ENCODE results near the gene PLCH2. TPM values are rescaled to one million over a fixed set of nuclear protein-coding genes. Genes with fewer than 3 reads are reported as not detected.

The PLCH2 gene
- total and polyA plus RNA-seq, 3 experiments from 2014 or later: 2.5 to 2.8 (median 2.5) TPM

DNA sequence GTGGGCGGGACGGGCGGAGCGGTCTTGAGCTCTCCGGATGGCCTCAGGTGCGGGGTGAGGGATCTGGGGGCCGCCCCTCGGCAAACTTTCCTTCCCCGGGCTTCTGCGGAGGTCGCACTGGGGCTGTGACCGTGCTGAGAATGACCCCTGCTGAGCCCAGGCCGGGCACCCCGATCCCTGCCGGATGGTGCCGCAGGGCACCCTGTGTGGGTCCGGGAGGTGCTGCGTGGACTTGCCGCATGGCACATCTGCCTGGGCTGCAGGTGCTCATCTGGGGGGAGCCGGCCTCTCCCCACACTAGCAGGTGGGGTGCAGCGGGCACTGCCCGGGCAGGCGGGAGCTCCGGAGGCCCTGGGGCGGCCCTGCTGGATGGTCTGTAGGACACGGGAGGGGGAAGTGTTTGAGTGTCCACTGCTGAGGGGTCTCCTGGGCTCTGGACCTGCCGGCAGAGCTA is 31.9 kb upstream of the PLCH2 start:
- Mint-ChIP-seq H3K27ac (no peak overlapping the region), H3K27me3 (peaks cover 6 to 13% of the 10 kb centered on the region in 2 donors), H3K9me3 (no peaks in the 10 kb centered on the region), H3K36me3 (no peaks in the 10 kb centered on the region), H3K4me1 (peaks cover 0 to 2% (median 0%) of the 10 kb centered on the region in 3 donors), H3K4me3 (peak overlapping the region in 1 of 7 donors; percentile 56)
- Histone ChIP-seq H3K9me3 (ENCODE audit: low read length) (no peaks in the 10 kb centered on the region), H3K4me1 (ENCODE audit: insufficient read depth, low read length) (no peaks in the 10 kb centered on the region), H3K36me3 (ENCODE audit: insufficient read depth, low read length) (no peaks in the 10 kb centered on the region), H3K27me3 (ENCODE audit: insufficient read depth, low read length, poor library complexity, severe bottlenecking) (peaks cover 18% of the 10 kb centered on the region), H3K4me3 (ENCODE audit: low read length) (no peak overlapping the region), H3K27ac (ENCODE audit: low read depth, low read length) (no peak overlapping the region)
- DNase-seq: no peak
- ChIA-PET CTCF (no interaction called here), POLR2A (no interaction called here)

DNA sequence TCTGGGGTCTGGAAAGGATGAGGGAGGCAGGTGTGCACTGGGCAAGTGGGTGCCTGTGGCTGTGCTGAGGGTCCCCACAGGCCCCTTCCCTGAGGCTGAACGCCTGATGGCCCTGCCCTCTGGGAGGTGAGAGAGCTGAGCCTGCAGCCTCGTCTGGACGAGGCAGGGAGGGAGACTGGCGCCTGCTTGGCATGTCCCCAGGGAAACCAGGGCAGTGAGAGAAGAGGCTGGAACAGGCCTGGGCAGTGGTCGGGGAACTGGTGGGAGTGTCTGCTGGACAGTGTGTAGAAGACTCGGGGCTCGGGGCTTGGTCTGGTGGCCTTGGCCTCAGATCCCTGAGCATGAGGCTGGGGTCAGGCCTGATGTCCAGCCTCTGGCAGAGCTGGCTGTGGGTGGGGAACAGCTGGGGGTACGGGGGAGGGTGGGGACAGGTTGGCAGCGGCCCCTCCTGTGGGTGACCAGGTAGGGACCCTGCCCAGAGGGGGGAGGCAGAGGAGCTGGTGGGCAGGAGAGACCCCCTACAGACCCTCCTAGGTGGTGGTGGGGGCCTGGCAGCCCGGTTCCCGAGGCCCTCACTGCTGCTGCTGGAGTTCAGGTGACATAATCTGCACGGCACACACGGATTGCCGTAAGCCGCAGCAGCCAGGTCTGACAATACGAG is 30.8 kb upstream of the PLCH2 start:
- Mint-ChIP-seq H3K4me1 (peaks cover 0 to 2% (median 0%) of the 10 kb centered on the region in 3 donors), H3K4me3 (no peak overlapping the region), H3K36me3 (no peaks in the 10 kb centered on the region), H3K9me3 (no peaks in the 10 kb centered on the region), H3K27ac (peak overlapping the region in 1 of 8 donors; percentile 33), H3K27me3 (peaks cover 6 to 13% of the 10 kb centered on the region in 2 donors)
- POLR2A ChIA-PET: no interaction called here
- no peak overlapping the region for H3K27ac ChIP-seq (ENCODE audit: low read depth, low read length)
- H3K27me3 ChIP-seq (ENCODE audit: insufficient read depth, low read length, poor library complexity, severe bottlenecking): peaks cover 18% of the 10 kb centered on the region
- no peaks in the 10 kb centered on the region for H3K4me1 ChIP-seq (ENCODE audit: insufficient read depth, low read length)
- CTCF ChIA-PET: no interaction called here
- H3K9me3 ChIP-seq (ENCODE audit: low read length): no peaks in the 10 kb centered on the region
- no peaks in the 10 kb centered on the region for H3K36me3 ChIP-seq (ENCODE audit: insufficient read depth, low read length)
- no peak overlapping the region for H3K4me3 ChIP-seq (ENCODE audit: low read length)
- no peak for DNase-seq

DNA sequence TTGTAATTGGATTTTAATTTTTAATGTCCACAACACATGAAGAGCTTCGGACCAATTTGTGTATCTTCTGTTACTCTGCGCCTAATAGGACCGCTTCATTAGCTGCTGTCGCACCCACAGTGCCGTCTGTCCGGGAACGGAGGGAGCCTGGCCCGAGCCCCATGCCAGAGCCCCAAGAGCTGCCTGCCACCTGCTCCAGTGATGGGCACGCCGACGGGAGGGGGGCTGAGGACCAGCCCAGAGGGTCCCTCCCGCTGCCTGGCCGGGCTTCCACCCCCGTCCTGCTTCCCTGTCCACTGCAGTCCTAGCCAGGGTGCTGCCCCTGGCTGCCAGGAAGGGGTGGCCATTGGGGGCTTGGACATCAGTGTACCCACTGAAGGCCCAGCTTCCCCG is 30.3 kb upstream of the PLCH2 start:
- H3K4me3 ChIP-seq (ENCODE audit: low read length): no peak overlapping the region
- H3K27ac Mint-ChIP-seq: no peak overlapping the region

GRCh38 chr1:2446394-2446793 is 29.7 kb upstream of the PLCH2 start:
- ChIA-PET CTCF (no interaction called here), POLR2A (no interaction called here)
- peaks cover 18% of the 10 kb centered on the region for H3K27me3 ChIP-seq (ENCODE audit: insufficient read depth, low read length, poor library complexity, severe bottlenecking)
- H3K4me1 ChIP-seq (ENCODE audit: insufficient read depth, low read length): no peaks in the 10 kb centered on the region
- Mint-ChIP-seq H3K4me1 (peaks cover 0 to 2% (median 0%) of the 10 kb centered on the region in 3 donors), H3K27ac (no peak overlapping the region), H3K4me3 (no peak overlapping the region), H3K36me3 (no peaks in the 10 kb centered on the region), H3K9me3 (no peaks in the 10 kb centered on the region), H3K27me3 (peaks cover 6 to 13% of the 10 kb centered on the region in 2 donors)
- no peak overlapping the region for H3K4me3 ChIP-seq (ENCODE audit: low read length)
- no peaks in the 10 kb centered on the region for H3K36me3 ChIP-seq (ENCODE audit: insufficient read depth, low read length)
- no peak for DNase-seq
- H3K9me3 ChIP-seq (ENCODE audit: low read length): no peaks in the 10 kb centered on the region
- H3K27ac ChIP-seq (ENCODE audit: low read depth, low read length): no peak overlapping the region

More for the DNA sequence above, 30.3 kb upstream of the PLCH2 start:
- Histone ChIP-seq H3K27ac (ENCODE audit: low read depth, low read length) (no peak overlapping the region), H3K27me3 (ENCODE audit: insufficient read depth, low read length, poor library complexity, severe bottlenecking) (peaks cover 18% of the 10 kb centered on the region), H3K36me3 (ENCODE audit: insufficient read depth, low read length) (no peaks in the 10 kb centered on the region), H3K9me3 (ENCODE audit: low read length) (no peaks in the 10 kb centered on the region), H3K4me1 (ENCODE audit: insufficient read depth, low read length) (no peaks in the 10 kb centered on the region)
- Mint-ChIP-seq H3K4me3 (no peak overlapping the region), H3K9me3 (no peaks in the 10 kb centered on the region), H3K36me3 (no peaks in the 10 kb centered on the region), H3K27me3 (peaks cover 6 to 13% of the 10 kb centered on the region in 2 donors), H3K4me1 (peaks cover 0 to 2% (median 0%) of the 10 kb centered on the region in 3 donors)
- CTCF ChIA-PET: no interaction called here
- POLR2A ChIA-PET: no interaction called here
- DNase-seq: no peak

- Mint-ChIP-seq H3K27ac (no peak overlapping the region), H3K9me3 (no peaks in the 10 kb centered on the region), H3K36me3 (no peaks in the 10 kb centered on the region), H3K4me1 (peaks cover 0 to 2% (median 0%) of the 10 kb centered on the region in 3 donors), H3K27me3 (peaks cover 6 to 13% of the 10 kb centered on the region in 2 donors), H3K4me3 (no peak overlapping the region)
- no peaks in the 10 kb centered on the region for H3K36me3 ChIP-seq (ENCODE audit: insufficient read depth, low read length)
- no peaks in the 10 kb centered on the region for H3K9me3 ChIP-seq (ENCODE audit: low read length)
- DNase-seq: no peak
- POLR2A ChIA-PET: no interaction called here
- H3K27me3 ChIP-seq (ENCODE audit: insufficient read depth, low read length, poor library complexity, severe bottlenecking): peaks cover 18% of the 10 kb centered on the region
- CTCF ChIA-PET: no interaction called here
- H3K4me3 ChIP-seq (ENCODE audit: low read length): no peak overlapping the region
- no peak overlapping the region for H3K27ac ChIP-seq (ENCODE audit: low read depth, low read length)
- no peaks in the 10 kb centered on the region for H3K4me1 ChIP-seq (ENCODE audit: insufficient read depth, low read length)
Measured at GRCh38 chr1:2446861-2447260, 29.2 kb upstream of the PLCH2 start.

DNA sequence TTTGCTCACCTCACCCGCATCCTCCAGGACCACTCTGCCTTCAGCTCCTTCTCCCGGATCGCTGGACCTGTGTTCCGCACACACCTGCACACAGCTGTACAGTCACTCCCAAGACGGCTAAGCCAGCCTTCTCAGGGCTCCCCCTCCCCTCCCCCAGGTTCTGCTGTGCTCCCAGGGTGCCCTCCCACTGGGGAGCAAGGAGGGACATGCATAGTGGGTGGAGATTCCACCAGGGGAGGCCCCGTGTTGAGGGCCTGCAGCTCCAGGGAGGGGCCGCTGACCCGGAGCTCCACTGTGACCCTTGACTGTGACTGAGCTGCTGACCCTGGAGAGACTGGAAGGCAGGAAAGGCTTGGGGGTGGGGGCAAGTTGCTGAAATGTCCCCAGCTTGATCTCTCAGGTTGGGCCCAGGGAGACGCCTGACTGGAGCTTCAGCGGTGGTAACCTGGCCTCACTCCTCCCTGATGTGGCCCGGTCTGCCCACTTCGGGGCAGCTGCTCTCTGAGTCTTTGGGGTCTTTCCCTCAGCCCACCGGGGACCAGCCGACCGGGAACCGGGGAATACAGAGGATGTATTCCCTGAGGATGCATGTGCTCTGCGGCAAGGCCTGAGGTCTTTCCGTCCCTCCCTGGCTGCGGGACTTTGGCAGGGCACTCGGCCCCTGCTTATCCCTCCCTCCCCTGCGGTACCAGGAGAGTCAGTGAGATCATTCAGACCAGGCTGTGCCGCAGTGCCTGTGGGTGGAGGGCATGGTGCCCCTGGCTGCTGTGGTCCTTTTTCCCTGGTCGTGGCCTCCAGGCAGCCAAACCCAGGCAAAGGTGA is 28.6 kb upstream of the PLCH2 start:
- peaks cover 18% of the 10 kb centered on the region for H3K27me3 ChIP-seq (ENCODE audit: insufficient read depth, low read length, poor library complexity, severe bottlenecking)
- peaks cover 4 to 11% of the 10 kb centered on the region in 2 donors for H3K27me3 Mint-ChIP-seq
- H3K36me3 ChIP-seq (ENCODE audit: insufficient read depth, low read length): no peaks in the 10 kb centered on the region
- peaks cover 0 to 2% (median 0%) of the 10 kb centered on the region in 3 donors for H3K4me1 Mint-ChIP-seq
- no peak overlapping the region for H3K27ac Mint-ChIP-seq
- H3K9me3 ChIP-seq (ENCODE audit: low read length): no peaks in the 10 kb centered on the region
- H3K4me3 Mint-ChIP-seq: no peak overlapping the region
- H3K9me3 Mint-ChIP-seq: no peaks in the 10 kb centered on the region
- no peaks in the 10 kb centered on the region for H3K4me1 ChIP-seq (ENCODE audit: insufficient read depth, low read length)
- CTCF ChIA-PET: no interaction called here
- POLR2A ChIA-PET: no interaction called here
- H3K4me3 ChIP-seq (ENCODE audit: low read length): no peak overlapping the region
- no peak overlapping the region for H3K27ac ChIP-seq (ENCODE audit: low read depth, low read length)
- DNase-seq: no peak
- H3K36me3 Mint-ChIP-seq: no peaks in the 10 kb centered on the region

GRCh38 chr1:2448098-2448445 is 28.0 kb upstream of the PLCH2 start:
- Mint-ChIP-seq H3K4me3 (no peak overlapping the region), H3K36me3 (no peaks in the 10 kb centered on the region), H3K9me3 (no peaks in the 10 kb centered on the region), H3K27ac (no peak overlapping the region), H3K27me3 (peaks cover 0 to 8% of the 10 kb centered on the region in 2 donors), H3K4me1 (no peaks in the 10 kb centered on the region)
- H3K9me3 ChIP-seq (ENCODE audit: low read length): no peaks in the 10 kb centered on the region
- H3K27ac ChIP-seq (ENCODE audit: low read depth, low read length): no peak overlapping the region
- H3K4me1 ChIP-seq (ENCODE audit: insufficient read depth, low read length): no peaks in the 10 kb centered on the region
- ChIA-PET POLR2A (no interaction called here), CTCF (no interaction called here)
- no peaks in the 10 kb centered on the region for H3K36me3 ChIP-seq (ENCODE audit: insufficient read depth, low read length)
- no peak overlapping the region for H3K4me3 ChIP-seq (ENCODE audit: low read length)
- DNase-seq: no peak
- peaks cover 12% of the 10 kb centered on the region for H3K27me3 ChIP-seq (ENCODE audit: insufficient read depth, low read length, poor library complexity, severe bottlenecking)

DNA sequence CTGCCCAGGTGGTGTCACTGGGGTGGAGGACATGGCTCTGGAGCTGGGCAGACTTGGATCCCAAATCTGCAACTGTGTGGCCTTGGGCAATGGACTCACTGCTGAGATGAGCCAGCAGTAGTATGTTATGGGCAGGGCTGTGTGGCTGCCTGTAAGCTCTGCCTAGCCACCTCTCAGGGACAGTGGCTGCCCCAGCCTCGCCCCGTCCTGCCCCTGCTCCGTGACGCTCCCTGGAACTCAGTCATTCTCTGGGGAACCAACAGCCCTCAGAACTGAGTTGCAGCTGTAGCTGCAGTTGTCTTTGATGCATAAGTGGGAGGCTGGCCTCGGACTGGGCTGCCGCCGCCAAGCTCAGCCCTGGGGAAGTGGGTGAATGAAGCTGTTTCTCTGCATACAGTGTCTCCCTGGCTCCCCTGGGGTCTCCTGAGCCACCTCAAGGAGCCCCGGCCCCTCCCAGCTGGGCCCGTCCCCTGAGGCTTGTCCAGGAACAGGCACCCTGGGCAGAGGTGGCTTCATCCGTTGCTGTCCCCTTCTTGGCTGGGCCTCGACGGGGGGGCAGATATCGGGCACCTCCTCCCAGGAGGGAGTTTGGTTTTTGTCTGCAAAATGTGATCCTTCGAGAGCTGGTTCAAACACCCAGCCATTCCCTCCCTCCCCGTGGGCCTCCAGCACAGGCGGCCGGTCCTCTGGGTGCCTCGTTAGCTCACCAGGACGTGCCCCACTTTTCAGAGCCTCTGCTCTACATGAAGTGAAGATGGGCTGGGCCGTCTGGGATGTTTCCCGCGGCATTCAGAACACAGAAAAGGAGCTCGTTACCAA is 26.2 kb upstream of the PLCH2 start:
- Histone ChIP-seq H3K36me3 (ENCODE audit: insufficient read depth, low read length) (no peaks in the 10 kb centered on the region), H3K9me3 (ENCODE audit: low read length) (no peaks in the 10 kb centered on the region), H3K27ac (ENCODE audit: low read depth, low read length) (no peak overlapping the region), H3K27me3 (ENCODE audit: insufficient read depth, low read length, poor library complexity, severe bottlenecking) (peaks cover under 1% of the 10 kb centered on the region), H3K4me3 (ENCODE audit: low read length) (no peak overlapping the region), H3K4me1 (ENCODE audit: insufficient read depth, low read length) (no peaks in the 10 kb centered on the region)
- DNase-seq: no peak
- H3K4me3 Mint-ChIP-seq: peak overlapping the region in 1 of 7 donors; percentile 36
- POLR2A ChIA-PET: no interaction called here
- H3K27ac Mint-ChIP-seq: no peak overlapping the region
- CTCF ChIA-PET: no interaction called here
- H3K27me3 Mint-ChIP-seq: peaks cover 0 to 4% of the 10 kb centered on the region in 2 donors
- H3K36me3 Mint-ChIP-seq: no peaks in the 10 kb centered on the region
- no peaks in the 10 kb centered on the region for H3K9me3 Mint-ChIP-seq
- no peaks in the 10 kb centered on the region for H3K4me1 Mint-ChIP-seq
